Measurements from ENCODE around the gene REXO1.

Gene REXO1

GRCh38 chr19:1843646-1844394, 4.5 kb downstream of the REXO1 start:
- Mint-ChIP-seq H3K36me3 (peaks cover 17 to 29% of the 10 kb centered on the region in 2 donors), H3K4me1 (peaks cover 46 to 83% of the 10 kb centered on the region in 2 donors), H3K27me3 (no peaks in the 10 kb centered on the region), H3K9me3 (no peaks in the 10 kb centered on the region), H3K27ac (peak overlapping the region; percentile 62), H3K4me3 (no peak overlapping the region)
- no peak for ATAC-seq (replicated peaks)
- DNase-seq = no peak

GRCh38 chr19:1843116-1843515, 5.2 kb downstream of the REXO1 start:
- Mint-ChIP-seq H3K27me3 (no peaks in the 10 kb centered on the region), H3K9me3 (no peaks in the 10 kb centered on the region), H3K36me3 (peaks cover 17 to 29% of the 10 kb centered on the region in 2 donors), H3K4me1 (peaks cover 46 to 88% of the 10 kb centered on the region in 2 donors), H3K4me3 (no peak overlapping the region), H3K27ac (no peak overlapping the region)
- no peak for DNase-seq
- ATAC-seq (replicated peaks) = no peak

GRCh38 chr19:1841209-1841924, 6.9 kb downstream of the REXO1 start:
- peak overlapping the region; percentile 42 for H3K27ac Mint-ChIP-seq
- H3K27me3 Mint-ChIP-seq = no peaks in the 10 kb centered on the region
- no peaks in the 10 kb centered on the region for H3K9me3 Mint-ChIP-seq
- H3K4me3 Mint-ChIP-seq = no peak overlapping the region
- peaks cover 10 to 23% of the 10 kb centered on the region in 2 donors for H3K36me3 Mint-ChIP-seq
- no peak for DNase-seq
- peaks cover 40 to 83% of the 10 kb centered on the region in 2 donors for H3K4me1 Mint-ChIP-seq
- ATAC-seq (replicated peaks) = no peak

GRCh38 chr19:1840541-1841115, 7.7 kb downstream of the REXO1 start:
- peak overlapping the region; percentile 9 for H3K27ac Mint-ChIP-seq
- peaks cover 10 to 16% of the 10 kb centered on the region in 2 donors for H3K36me3 Mint-ChIP-seq
- ATAC-seq (replicated peaks) = no peak
- peaks cover 38 to 82% of the 10 kb centered on the region in 2 donors for H3K4me1 Mint-ChIP-seq
- H3K27me3 Mint-ChIP-seq = no peaks in the 10 kb centered on the region
- no peaks in the 10 kb centered on the region for H3K9me3 Mint-ChIP-seq
- H3K4me3 Mint-ChIP-seq = no peak overlapping the region
- DNase-seq = no peak

- ATAC-seq (replicated peaks) = no peak
- no peaks in the 10 kb centered on the region for H3K9me3 Mint-ChIP-seq
- no peak overlapping the region for H3K4me3 Mint-ChIP-seq
- peaks cover 37 to 76% of the 10 kb centered on the region in 2 donors for H3K4me1 Mint-ChIP-seq
- no peaks in the 10 kb centered on the region for H3K27me3 Mint-ChIP-seq
- no peak for DNase-seq
- H3K36me3 Mint-ChIP-seq = peaks cover 10 to 16% of the 10 kb centered on the region in 2 donors
- peak overlapping the region; percentile 14 for H3K27ac Mint-ChIP-seq
These were observed 8.4 kb downstream of the REXO1 start for GRCh38 chr19:1839658-1840540.

- no peak overlapping the region for H3K27ac Mint-ChIP-seq
- DNase-seq (no peak), ATAC-seq (replicated peaks) (peak; percentile 74 to 81)
- peaks cover 9 to 12% of the 10 kb centered on the region in 2 donors for H3K36me3 Mint-ChIP-seq
- no peaks in the 10 kb centered on the region for H3K9me3 Mint-ChIP-seq
- H3K4me1 Mint-ChIP-seq = peaks cover 34 to 67% of the 10 kb centered on the region in 2 donors
- no peaks in the 10 kb centered on the region for H3K27me3 Mint-ChIP-seq
- no peak overlapping the region for H3K4me3 Mint-ChIP-seq
These were observed 10.6 kb downstream of the REXO1 start for GRCh38 chr19:1837625-1838105.

GRCh38 chr19:1837222-1837565, 11.1 kb downstream of the REXO1 start:
- no peak for ATAC-seq (replicated peaks)
- DNase-seq = no peak
- Mint-ChIP-seq H3K27ac (no peak overlapping the region), H3K4me1 (peaks cover 33 to 62% of the 10 kb centered on the region in 2 donors), H3K27me3 (no peaks in the 10 kb centered on the region), H3K9me3 (no peaks in the 10 kb centered on the region), H3K36me3 (peaks cover 9 to 13% of the 10 kb centered on the region in 2 donors), H3K4me3 (no peak overlapping the region)

GRCh38 chr19:1836458-1837221, 11.6 kb downstream of the REXO1 start:
- Mint-ChIP-seq H3K9me3 (no peaks in the 10 kb centered on the region), H3K36me3 (peaks cover 9 to 19% of the 10 kb centered on the region in 2 donors), H3K27ac (no peak overlapping the region)

GRCh38 chr19:1833540-1833939, 14.7 kb downstream of the REXO1 start:
- no peak for DNase-seq
- H3K27me3 Mint-ChIP-seq = no peaks in the 10 kb centered on the region
- ATAC-seq (replicated peaks) = no peak
- H3K4me3 Mint-ChIP-seq = no peak overlapping the region
- peaks cover 15 to 16% of the 10 kb centered on the region in 2 donors for H3K36me3 Mint-ChIP-seq
- peaks cover 14 to 36% of the 10 kb centered on the region in 2 donors for H3K4me1 Mint-ChIP-seq
- peak overlapping the region; percentile 60 for H3K27ac Mint-ChIP-seq
- H3K9me3 Mint-ChIP-seq = no peaks in the 10 kb centered on the region

More at GRCh38 chr19:1836458-1837221, 11.6 kb downstream of the REXO1 start:
- H3K27me3 Mint-ChIP-seq = no peaks in the 10 kb centered on the region
- H3K4me3 Mint-ChIP-seq = no peak overlapping the region
- ATAC-seq (replicated peaks) = no peak
- H3K4me1 Mint-ChIP-seq = peaks cover 32 to 62% of the 10 kb centered on the region in 2 donors
- no peak for DNase-seq

- H3K36me3 Mint-ChIP-seq = peaks cover 18% of the 10 kb centered on the region in 2 donors
- ATAC-seq (replicated peaks) (no peak), DNase-seq (no peak)
- no peak overlapping the region for H3K4me3 Mint-ChIP-seq
- no peak overlapping the region for H3K27ac Mint-ChIP-seq
- no peaks in the 10 kb centered on the region for H3K27me3 Mint-ChIP-seq
- no peaks in the 10 kb centered on the region for H3K9me3 Mint-ChIP-seq
- H3K4me1 Mint-ChIP-seq = peaks cover 10 to 22% of the 10 kb centered on the region in 2 donors
These were observed 16.1 kb downstream of the REXO1 start for GRCh38 chr19:1832046-1832663.

- Mint-ChIP-seq H3K27ac (peak overlapping the region; percentile 9), H3K4me1 (peaks cover 7 to 26% of the 10 kb centered on the region in 2 donors), H3K4me3 (no peak overlapping the region), H3K9me3 (no peaks in the 10 kb centered on the region), H3K27me3 (no peaks in the 10 kb centered on the region), H3K36me3 (peaks cover 20 to 21% of the 10 kb centered on the region in 2 donors)
- no peak for DNase-seq
- no peak for ATAC-seq (replicated peaks)
These were observed 17.3 kb downstream of the REXO1 start for GRCh38 chr19:1830978-1831377.

GRCh38 chr19:1830568-1830967, 17.7 kb downstream of the REXO1 start:
- H3K36me3 Mint-ChIP-seq = peaks cover 22 to 25% of the 10 kb centered on the region in 2 donors
- no peaks in the 10 kb centered on the region for H3K27me3 Mint-ChIP-seq
- no peak overlapping the region for H3K4me3 Mint-ChIP-seq
- no peak for ATAC-seq (replicated peaks)
- H3K9me3 Mint-ChIP-seq = no peaks in the 10 kb centered on the region
- H3K27ac Mint-ChIP-seq = peak overlapping the region; percentile 31
- no peak for DNase-seq
- peaks cover 8 to 25% of the 10 kb centered on the region in 2 donors for H3K4me1 Mint-ChIP-seq

- ATAC-seq (replicated peaks) = no peak
- H3K4me1 Mint-ChIP-seq = peaks cover 8 to 25% of the 10 kb centered on the region in 2 donors
- H3K36me3 Mint-ChIP-seq = peaks cover 22 to 25% of the 10 kb centered on the region in 2 donors
- no peaks in the 10 kb centered on the region for H3K27me3 Mint-ChIP-seq
- no peak overlapping the region for H3K27ac Mint-ChIP-seq
- no peaks in the 10 kb centered on the region for H3K9me3 Mint-ChIP-seq
- H3K4me3 Mint-ChIP-seq = no peak overlapping the region
- no peak for DNase-seq
These were observed 18.3 kb downstream of the REXO1 start for GRCh38 chr19:1829958-1830357.
